Urinary bladder (tissue), 4 donors: ENCODE results near the gene XRCC5. TPM values are rescaled to one million over a fixed set of nuclear protein-coding genes. Genes with fewer than 3 reads are reported as not detected.
A peak's percentile ranks its signal among the peaks of the same experiment; 100 is the strongest.
"Not testable (repeated sequence)": the region's sequence is repeated elsewhere in the genome, so short reads cannot be mapped to it uniquely, and the experiment has no call there.

ENCODE experiments used
- DNase-seq: peaks from one replicate; pipeline ENCODE4 v3.0.0-alpha.2; 2015; ENCODE audit errors: extremely low spot score
- H3K27ac ChIP-seq: one replicate; pipeline ENCODE4 v1.5.1; 2013; ENCODE audit warnings: low read depth, mild to moderate bottlenecking, moderate library complexity
- H3K36me3 ChIP-seq: one replicate; pipeline ENCODE4 v1.6.1; 2013; ENCODE audit warnings: mild to moderate bottlenecking, moderate library complexity; ENCODE audit not compliant: insufficient read depth
- H3K4me1 ChIP-seq: one replicate; pipeline ENCODE4 v1.6.1; 2013; ENCODE audit warnings: mild to moderate bottlenecking, moderate library complexity; ENCODE audit not compliant: insufficient read depth
- H3K4me3 ChIP-seq: one replicate; pipeline ENCODE4 v1.5.1; 2013; ENCODE audit warnings: low read depth, low read length
- WGBS: extraction: QIAGEN DNeasy Blood & Tissue Kit; methylation state at CpG from one replicate; pipeline ENCODE4 v1.1.7; 2013; 5-methylcytosine and 5-hydroxymethylcytosine counted together
- polyA plus RNA-seq: library from polyadenylated mRNA; stranded (reverse); fragments of 200-250 nt; gene quantifications from one replicate; pipeline ENCODE4 v1.2.3, GENCODE V29; 2013
- total RNA-seq: library from RNA; depleted of rRNA; stranded (reverse); fragments of >200 nt; gene quantifications from one replicate; pipeline ENCODE4 v1.2.3, GENCODE V29; 2014
- donor health status: healthy with polysubstance abuse.
- donor health status: healthy.

The XRCC5 gene
- total and polyA plus RNA-seq, 2 donors: 121 to 247 TPM

DNA sequence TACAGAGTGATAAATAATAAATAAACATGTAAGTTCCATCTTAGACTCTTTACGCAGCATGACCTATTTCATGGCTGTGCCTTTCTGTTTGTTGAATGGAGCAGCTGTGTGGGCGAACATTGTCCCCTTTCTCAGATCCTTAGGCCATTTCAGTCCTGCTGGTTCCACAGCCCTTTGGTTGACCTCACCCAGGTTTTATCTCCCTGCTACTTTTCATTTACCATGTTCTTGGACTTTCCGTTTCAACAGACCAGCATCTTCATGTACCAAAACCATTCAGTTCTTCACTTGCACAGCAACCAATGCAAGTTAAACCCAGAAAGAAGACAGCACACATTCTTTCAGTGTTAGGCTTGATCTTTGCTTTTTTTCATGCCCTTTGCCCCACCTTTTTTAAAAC lies 83.8 kb downstream of the XRCC5 start:
- no peak for DNase-seq
- H3K4me3 ChIP-seq: no peak overlapping the region
- 95% methylated on average over 3 of the region's 3 CpGs for WGBS
- peaks cover 10% of the 10 kb centered on the region for H3K36me3 ChIP-seq
- no peaks in the 10 kb centered on the region for H3K4me1 ChIP-seq
- no peak overlapping the region for H3K27ac ChIP-seq

DNA sequence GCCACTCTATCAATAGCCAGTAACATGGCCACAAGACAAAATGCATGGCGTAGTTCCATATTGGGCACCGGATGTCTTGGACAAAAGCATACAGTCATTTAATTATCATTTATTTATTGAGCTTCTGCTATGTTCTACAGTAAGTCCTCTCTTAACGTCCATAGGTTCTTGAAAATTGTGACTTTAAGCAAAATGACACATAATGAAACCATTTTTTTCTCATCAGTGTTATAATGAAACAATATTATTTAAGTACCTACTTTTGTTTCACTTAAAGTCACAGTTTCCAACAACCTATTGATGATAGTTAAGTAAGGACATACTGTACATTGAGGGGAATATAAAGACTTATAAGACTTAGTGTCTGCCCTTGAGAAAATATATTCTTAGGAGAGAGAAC lies 84.9 kb downstream of the XRCC5 start:
- WGBS: 96% methylated on average over 3 of the region's 3 CpGs
- no peak overlapping the region for H3K4me3 ChIP-seq
- no peaks in the 10 kb centered on the region for H3K4me1 ChIP-seq
- H3K27ac ChIP-seq: no peak overlapping the region
- DNase-seq: no peak
- H3K36me3 ChIP-seq: peaks cover 10% of the 10 kb centered on the region

DNA sequence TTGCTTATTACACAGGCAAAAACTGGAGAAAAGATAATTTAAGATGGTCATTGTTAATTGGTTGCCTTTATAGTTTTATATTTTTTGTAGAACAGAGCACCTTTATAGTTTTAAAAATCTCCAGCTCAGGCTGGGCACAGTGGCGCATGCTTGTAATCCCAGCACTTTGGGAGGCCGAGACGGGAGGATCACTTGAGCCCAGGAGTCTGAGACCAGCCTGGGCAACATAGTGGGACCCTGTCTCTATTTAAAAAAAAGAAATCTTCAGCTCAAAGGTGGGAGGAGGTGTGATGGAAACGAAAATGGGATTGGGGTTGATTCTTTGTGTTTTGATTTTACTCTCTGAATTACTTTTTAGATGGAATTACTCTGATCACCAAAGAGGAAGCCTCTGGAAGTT lies 85.4 kb downstream of the XRCC5 start:
- Histone ChIP-seq H3K4me3 (no peak overlapping the region), H3K27ac (no peak overlapping the region), H3K4me1 (no peaks in the 10 kb centered on the region), H3K36me3 (peaks cover 10% of the 10 kb centered on the region)
- 94% methylated on average over 4 of the region's 4 CpGs for WGBS
- no peak for DNase-seq

DNA sequence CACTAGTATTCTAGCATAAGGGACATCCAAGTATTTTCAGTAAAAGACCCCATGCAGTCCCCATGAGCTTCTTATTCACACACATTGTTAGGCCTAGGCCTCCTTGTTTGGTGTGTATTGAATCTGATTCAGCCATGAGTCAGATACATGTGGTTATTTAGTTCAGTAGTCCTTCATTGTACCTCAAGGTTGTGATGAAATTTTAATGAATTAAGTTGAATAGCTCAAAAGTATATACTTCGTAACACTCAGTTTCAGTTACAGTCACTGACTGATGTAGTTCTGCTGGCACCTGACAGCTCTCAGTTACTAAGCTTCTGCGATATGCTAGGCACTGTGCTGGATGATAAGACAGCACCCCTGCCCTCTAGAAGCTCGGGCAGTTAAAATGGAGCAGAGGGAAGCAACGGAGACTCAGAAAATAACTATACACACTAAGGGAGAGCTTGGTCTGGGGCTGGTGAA lies 86.4 kb downstream of the XRCC5 start:
- Histone ChIP-seq H3K4me3 (no peak overlapping the region), H3K36me3 (peaks cover 8% of the 10 kb centered on the region)
- 90% methylated on average over 4 of the region's 4 CpGs for WGBS

DNA sequence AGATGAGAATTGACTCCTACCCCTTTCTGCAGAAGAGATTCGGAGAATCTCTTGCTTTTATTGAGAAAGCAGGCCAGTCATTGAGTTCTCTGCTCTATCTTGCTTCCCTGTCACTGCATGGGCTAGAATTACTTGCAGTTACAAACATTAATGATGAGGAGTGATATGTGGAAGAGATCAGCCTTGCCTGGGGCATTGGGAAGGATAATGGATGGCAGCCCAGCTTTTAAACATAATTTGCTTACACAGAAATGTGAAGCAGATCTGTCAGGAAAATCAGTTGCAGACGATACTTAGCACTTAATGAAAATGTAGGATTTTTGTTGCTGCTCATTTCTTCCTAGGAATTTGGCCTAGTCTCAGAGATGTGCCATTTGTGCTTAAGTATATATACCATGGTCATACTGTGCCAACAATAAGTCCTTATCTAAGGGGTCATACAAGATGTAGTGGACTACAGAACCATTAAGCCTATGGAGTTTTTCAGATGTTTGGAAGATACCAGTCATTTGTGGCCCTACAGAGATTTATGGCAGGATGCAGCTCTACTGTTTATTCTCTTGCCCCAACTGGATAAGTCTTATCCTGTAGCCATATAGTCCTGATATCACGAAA lies 92.7 kb downstream of the XRCC5 start:
- Histone ChIP-seq H3K4me1 (no peaks in the 10 kb centered on the region), H3K4me3 (no peak overlapping the region), H3K36me3 (peaks cover 4% of the 10 kb centered on the region), H3K27ac (no peak overlapping the region)
- peak; percentile 3 for DNase-seq
- WGBS: 80% methylated on average over 3 of the region's 3 CpGs

More for the DNA sequence above, 86.4 kb downstream of the XRCC5 start:
- no peak for DNase-seq
- Histone ChIP-seq H3K27ac (no peak overlapping the region), H3K4me1 (no peaks in the 10 kb centered on the region)

DNA sequence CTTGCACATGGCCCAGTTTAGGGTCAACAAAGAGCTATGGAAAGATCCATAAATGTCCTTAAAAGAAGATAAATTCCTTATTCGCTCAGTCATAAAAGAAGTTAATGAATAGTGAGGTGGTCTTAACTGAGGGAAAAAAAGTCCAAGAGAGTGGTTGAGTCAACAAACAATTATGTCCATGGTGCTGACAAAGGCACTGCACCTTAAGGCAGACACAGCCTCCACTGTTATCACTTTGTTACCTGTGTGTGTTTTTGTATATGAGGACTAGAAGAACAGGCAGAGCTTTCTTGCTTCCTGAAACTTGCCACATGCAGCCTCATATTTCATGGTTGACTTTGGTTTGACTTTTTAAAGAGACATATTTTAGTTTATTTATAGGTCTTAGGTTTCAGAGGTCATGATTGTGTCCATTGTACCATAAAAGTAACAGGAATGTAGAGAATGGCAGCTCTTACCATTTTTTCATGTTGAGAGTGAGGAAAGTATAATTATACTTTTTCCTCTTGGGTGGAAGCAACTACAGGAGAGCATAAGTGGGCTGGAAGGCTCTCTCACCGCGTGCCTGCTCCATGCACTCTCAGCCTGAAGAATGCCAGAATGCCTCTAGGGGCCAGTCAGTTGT lies 93.6 kb downstream of the XRCC5 start:
- Histone ChIP-seq H3K27ac (no peak overlapping the region), H3K36me3 (peaks cover 4% of the 10 kb centered on the region), H3K4me3 (no peak overlapping the region), H3K4me1 (no peaks in the 10 kb centered on the region)
- DNase-seq: no peak
- 97% methylated on average over 3 of the region's 3 CpGs for WGBS

DNA sequence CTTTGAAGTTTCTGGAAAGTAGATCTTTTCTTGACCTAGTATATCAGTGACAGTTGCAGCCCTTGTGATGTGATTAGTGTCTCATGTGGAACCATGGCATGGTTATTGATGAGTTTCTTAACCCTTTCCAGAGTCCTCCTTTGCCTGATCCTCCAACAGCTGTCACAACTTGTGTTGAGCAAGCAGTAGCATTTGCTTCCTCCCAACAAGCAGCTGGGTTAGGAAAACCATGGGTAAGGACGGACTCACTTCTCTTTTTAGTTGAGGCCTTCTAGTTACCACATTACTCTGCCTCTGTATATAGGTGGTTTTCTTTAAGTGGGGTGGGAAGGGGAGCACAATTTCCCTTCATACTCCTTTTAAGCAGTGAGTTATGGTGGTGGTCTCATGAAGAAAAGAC lies 96.3 kb downstream of the XRCC5 start:
- 89% methylated on average over 1 of the region's 1 CpG for WGBS

DNA sequence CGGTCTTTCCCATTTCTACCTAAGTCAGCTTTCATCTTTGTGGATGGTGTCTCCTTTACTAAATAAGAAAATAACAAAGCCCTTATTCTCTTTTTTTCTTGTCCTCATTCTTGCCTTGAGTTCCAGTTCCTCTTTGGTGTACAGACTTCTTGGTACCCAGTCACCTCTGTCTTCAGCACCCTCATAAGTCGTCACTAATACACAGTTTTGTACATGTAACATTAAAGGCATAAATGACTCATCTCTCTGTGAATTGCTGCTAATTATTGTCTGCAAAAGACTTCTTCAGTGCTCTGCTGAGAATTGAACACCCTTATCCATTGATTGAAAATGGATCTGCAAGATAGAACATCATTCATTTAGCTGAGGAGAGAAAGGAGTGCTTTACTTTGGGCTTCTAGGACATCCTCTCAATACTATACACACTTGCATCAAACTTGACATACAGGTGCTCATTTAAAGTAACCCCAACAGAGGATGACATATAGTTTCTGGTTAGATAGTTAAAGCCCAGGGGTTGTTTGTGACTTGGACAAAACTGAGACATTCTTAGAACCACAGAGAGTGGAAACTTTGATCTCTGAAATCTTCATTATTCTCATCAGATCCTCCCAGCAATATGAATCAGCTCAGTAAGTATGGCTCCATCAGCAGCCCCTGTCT lies 97.0 kb downstream of the XRCC5 start:
- DNase-seq: no peak
- Histone ChIP-seq H3K27ac (no peak overlapping the region), H3K36me3 (peaks cover 4% of the 10 kb centered on the region), H3K4me3 (no peak overlapping the region), H3K4me1 (no peaks in the 10 kb centered on the region)
- WGBS: 91% methylated on average over 2 of the region's 2 CpGs

More for the DNA sequence above, 96.3 kb downstream of the XRCC5 start:
- no peak for DNase-seq
- no peak overlapping the region for H3K4me3 ChIP-seq
- H3K4me1 ChIP-seq: no peaks in the 10 kb centered on the region
- H3K27ac ChIP-seq: no peak overlapping the region
- peaks cover 4% of the 10 kb centered on the region for H3K36me3 ChIP-seq

DNA sequence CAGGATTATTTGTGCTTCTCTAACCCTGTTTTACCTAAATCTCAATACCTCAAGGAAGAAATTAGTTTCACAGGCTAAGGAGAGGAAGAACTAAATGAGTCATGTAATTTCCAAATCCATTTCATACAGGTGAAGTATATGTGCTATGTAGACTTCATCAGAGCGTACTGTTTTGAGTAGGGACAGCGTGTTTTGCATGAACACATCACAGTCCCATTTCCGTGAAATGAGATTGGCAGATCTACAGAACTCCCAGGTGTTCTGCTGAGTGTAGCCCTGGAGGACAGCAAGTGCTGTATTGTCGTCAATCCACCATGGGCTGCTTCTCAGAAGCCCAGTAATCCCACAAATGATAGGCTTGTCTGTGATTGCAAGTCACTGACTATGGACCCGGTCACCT lies 97.7 kb downstream of the XRCC5 start:
- no peak for DNase-seq
- Histone ChIP-seq H3K36me3 (peaks cover 4% of the 10 kb centered on the region), H3K27ac (no peak overlapping the region), H3K4me3 (no peak overlapping the region), H3K4me1 (no peaks in the 10 kb centered on the region)
- WGBS: 94% methylated on average over 5 of the region's 5 CpGs

DNA sequence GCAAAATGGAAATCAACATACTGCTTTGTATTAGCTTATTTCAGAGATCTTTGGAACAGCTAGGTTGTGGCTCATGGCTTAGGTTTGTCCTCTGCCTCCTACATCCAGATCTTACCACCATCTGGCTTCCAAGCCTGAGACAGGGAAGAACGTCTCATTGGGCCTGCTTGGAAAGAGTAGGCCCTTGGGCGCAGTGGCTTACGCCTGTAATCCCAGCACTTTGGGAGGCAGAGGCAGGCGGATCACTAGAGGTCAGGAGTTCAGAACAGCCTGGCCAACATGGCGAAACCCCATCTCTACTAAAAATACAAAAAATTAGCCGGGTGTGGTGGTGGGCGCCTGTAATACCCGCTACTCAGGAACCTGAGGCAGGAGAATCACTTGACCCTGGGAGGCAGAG lies 99.5 kb downstream of the XRCC5 start:
- WGBS: 94% methylated on average over 8 of the region's 8 CpGs
- H3K27ac ChIP-seq, H3K36me3 ChIP-seq, DNase-seq, H3K4me1 ChIP-seq, H3K4me3 ChIP-seq: not testable (repeated sequence)

DNA sequence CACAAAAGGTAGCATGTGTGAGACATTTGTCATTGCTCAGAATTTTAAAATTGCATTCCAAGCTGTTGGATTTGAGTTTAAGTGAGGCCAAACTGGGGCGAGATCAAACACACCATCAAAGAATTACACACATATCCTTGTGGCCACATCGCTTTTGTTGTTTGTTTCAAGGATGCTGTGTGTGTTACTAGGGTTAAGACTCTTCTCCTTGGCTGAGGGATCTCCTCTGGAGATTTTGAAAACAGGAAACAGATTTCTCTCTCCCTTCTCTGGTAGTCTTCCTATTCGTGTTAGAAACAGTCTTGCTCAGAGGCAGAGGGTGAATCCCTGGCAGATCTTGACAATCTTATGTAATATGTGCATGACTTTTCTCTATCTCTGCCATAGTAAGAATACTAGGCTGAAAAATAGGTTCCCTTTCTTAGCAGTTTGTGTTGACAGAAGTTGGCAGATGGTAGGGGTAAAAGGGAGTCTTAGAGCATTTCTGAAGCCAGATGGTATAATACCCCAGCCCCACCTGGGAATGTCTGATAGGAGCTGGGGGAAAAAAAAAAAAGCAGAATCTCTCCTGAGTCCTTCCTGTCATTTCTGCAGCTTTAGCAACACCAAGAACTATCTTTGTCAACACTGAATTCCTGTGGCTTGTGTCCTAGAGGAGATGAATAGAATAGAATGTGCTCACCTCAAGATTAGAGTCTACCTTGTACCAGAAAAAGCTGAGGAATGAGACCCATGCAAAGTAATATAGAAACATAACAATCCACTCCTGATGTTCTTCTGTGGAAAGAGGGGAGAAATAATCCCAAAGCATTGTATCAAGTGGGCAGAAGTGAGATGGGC lies 101.8 kb downstream of the XRCC5 start:
- Histone ChIP-seq H3K4me1 (no peaks in the 10 kb centered on the region), H3K27ac (no peak overlapping the region), H3K4me3 (no peak overlapping the region), H3K36me3 (no peaks in the 10 kb centered on the region)
- no peak for DNase-seq
- WGBS: 44% methylated on average over 3 of the region's 3 CpGs

DNA sequence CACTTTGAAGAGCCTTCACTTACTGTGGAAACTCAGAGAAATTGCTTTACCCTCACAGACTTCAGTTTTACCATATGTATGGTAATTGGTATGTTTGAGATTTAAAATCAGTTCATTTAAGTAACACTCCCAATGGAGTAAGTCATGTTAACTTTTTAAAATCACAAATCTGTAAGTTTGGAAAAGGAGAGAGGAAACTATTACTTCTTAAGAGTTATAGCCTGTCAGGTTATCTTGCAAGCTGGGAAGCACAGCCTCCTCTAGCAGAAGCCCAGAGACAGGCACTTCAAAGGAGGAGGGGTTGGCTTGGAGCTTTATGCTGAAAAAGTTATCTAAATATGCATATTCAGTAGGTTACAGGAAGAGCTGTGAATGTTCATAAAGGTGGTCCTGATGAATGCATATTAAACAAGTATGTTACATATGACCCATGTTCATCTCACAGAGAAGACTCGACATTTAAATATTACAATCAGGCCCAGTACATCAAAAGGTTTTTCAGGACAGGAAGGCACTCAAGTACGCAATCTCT lies 102.5 kb downstream of the XRCC5 start:
- Histone ChIP-seq H3K4me3 (no peak overlapping the region), H3K36me3 (no peaks in the 10 kb centered on the region), H3K27ac (no peak overlapping the region), H3K4me1 (no peaks in the 10 kb centered on the region)
- DNase-seq: no peak
- 87% methylated on average over 2 of the region's 2 CpGs for WGBS

DNA sequence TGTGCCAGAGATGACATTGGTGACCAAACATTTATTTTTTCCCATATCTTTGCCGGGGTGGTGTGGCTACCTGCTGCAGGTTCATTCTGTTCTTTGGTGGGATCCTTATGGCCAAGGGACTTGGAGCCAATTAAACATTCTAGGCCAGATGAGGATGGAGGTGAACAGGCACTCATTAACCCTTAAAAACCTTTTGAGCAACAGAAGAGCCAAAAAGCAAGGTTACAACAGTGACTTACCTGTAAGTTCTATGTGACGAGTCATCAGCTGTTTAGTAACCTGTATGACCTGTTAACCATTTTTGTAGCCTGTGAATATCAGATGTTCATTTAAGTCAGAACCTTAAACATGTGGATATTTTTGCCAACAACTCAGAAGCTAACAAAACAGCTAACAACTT lies 105.6 kb downstream of the XRCC5 start:
- DNase-seq: no peak
- WGBS: 85% methylated on average over 2 of the region's 2 CpGs
- no peak overlapping the region for H3K4me3 ChIP-seq
- no peak overlapping the region for H3K27ac ChIP-seq
- H3K4me1 ChIP-seq: no peaks in the 10 kb centered on the region
- no peaks in the 10 kb centered on the region for H3K36me3 ChIP-seq
